GM23338 (cell line): Measurements from ENCODE around the gene ACBD4. TPM values are rescaled to one million over a fixed set of nuclear protein-coding genes. Genes with fewer than 3 reads are reported as not detected.

Experiments used
- ATAC-seq: fragments of 200-7000 bp; cut with Tn5 transposase; 3 replicates; pipeline ENCODE4 v1.9.1; 2020
- DNase-seq: peaks from one replicate; pipeline ENCODE4 v3.0.0-alpha.2; 2015; ENCODE audit warnings: low spot score
- H2AFZ ChIP-seq: fragments of 200-600 bp; sonication (generic); 2 replicates; pipeline ENCODE4 v1.8.0; 2016; ENCODE audit warnings: antibody characterized with exemption, mild to moderate bottlenecking, moderate library complexity
- H3F3A ChIP-seq: fragments of 200-600 bp; sonication (generic); replicated peaks from 2 replicates; pipeline ENCODE4 v1.8.0; 2017; ENCODE audit warnings: antibody characterized with exemption, mixed run types, low read depth
- H3K27ac ChIP-seq: fragments of 200-600 bp; sonication (generic); 2 replicates; pipeline ENCODE4 v1.6.1; 2016; ENCODE audit warnings: low read depth
- H3K27me3 ChIP-seq: fragments of 200-600 bp; sonication (generic); 2 replicates; pipeline ENCODE4 v1.8.0; 2016; ENCODE audit warnings: mild to moderate bottlenecking, mixed run types, moderate library complexity; ENCODE audit not compliant: insufficient read depth
- H3K36me3 ChIP-seq: fragments of 200-600 bp; sonication (generic); 2 replicates; pipeline ENCODE4 v1.8.0; 2016; ENCODE audit warnings: mild to moderate bottlenecking; ENCODE audit not compliant: insufficient read depth
- H3K4me1 ChIP-seq: fragments of 200-600 bp; sonication (generic); 2 replicates; pipeline ENCODE4 v1.8.0; 2016; ENCODE audit warnings: mild to moderate bottlenecking, moderate library complexity; ENCODE audit not compliant: insufficient read depth
- H3K4me2 ChIP-seq: fragments of 200-600 bp; sonication (generic); 2 replicates; pipeline ENCODE4 v1.7.1; 2017; ENCODE audit warnings: mixed run types
- H3K4me3 ChIP-seq: fragments of 200-600 bp; sonication (generic); 2 replicates; pipeline ENCODE4 v1.6.1; 2016; ENCODE audit warnings: mixed run types
- H3K79me2 ChIP-seq: fragments of 200-600 bp; sonication (generic); replicated peaks from 2 replicates; pipeline ENCODE4 v1.8.0; 2017; ENCODE audit warnings: mild to moderate bottlenecking; ENCODE audit not compliant: insufficient read depth
- H3K9me2 ChIP-seq: fragments of 200-600 bp; sonication (generic); 2 replicates; pipeline ENCODE4 v1.8.0; 2017; ENCODE audit not compliant: insufficient read depth
- H4K20me1 ChIP-seq: fragments of 200-600 bp; sonication (generic); replicated peaks from 2 replicates; pipeline ENCODE4 v1.8.0; 2017; ENCODE audit warnings: mild to moderate bottlenecking; ENCODE audit not compliant: insufficient read depth
- H3K27ac Mint-ChIP-seq: 2 replicates; pipeline ENCODE4 v1.8.0; 2020; ENCODE audit warnings: inconsistent platforms, mild to moderate bottlenecking, moderate library complexity, mixed read lengths
- H3K27me3 Mint-ChIP-seq: 3 replicates; pipeline ENCODE4 v1.8.0; 2022; ENCODE audit warnings: low read depth, mild to moderate bottlenecking, moderate library complexity, mixed read lengths, inconsistent platforms; ENCODE audit not compliant: insufficient read depth, poor library complexity
- H3K36me3 Mint-ChIP-seq: 3 replicates; pipeline ENCODE4 v1.8.0; 2021; ENCODE audit warnings: low read depth, mild to moderate bottlenecking, inconsistent platforms, moderate library complexity, mixed read lengths
- H3K4me1 Mint-ChIP-seq: 3 replicates; pipeline ENCODE4 v1.8.0; 2020; ENCODE audit warnings: mild to moderate bottlenecking, inconsistent platforms, mixed read lengths
- H3K4me3 Mint-ChIP-seq: 3 replicates; pipeline ENCODE4 v1.8.0; 2021; ENCODE audit warnings: moderate library complexity, mild to moderate bottlenecking, inconsistent platforms, mixed read lengths
- H3K9me3 Mint-ChIP-seq: 3 replicates; pipeline ENCODE4 v1.8.0; 2020; ENCODE audit warnings: moderate library complexity, mild to moderate bottlenecking, inconsistent platforms, mixed read lengths
- CREB1 ChIP-seq: fragments of 250-450 bp; sonication (Bioruptor Pico); IDR thresholded peaks from 2 replicates; pipeline ENCODE4 v1.5.0; 2020; ENCODE audit warnings: low read depth, mild to moderate bottlenecking, moderate library complexity
- EZH2 ChIP-seq: fragments of 200-600 bp; sonication (generic); IDR thresholded peaks from one replicate; pipeline ENCODE4 v1.8.0; 2017; ENCODE audit warnings: antibody characterized with exemption, mild to moderate bottlenecking, low read depth; ENCODE audit not compliant: unreplicated experiment
- EZH2phosphoT487 ChIP-seq: fragments of 200-600 bp; sonication (generic); IDR thresholded peaks from one replicate; pipeline ENCODE4 v1.8.1; 2018; ENCODE audit warnings: antibody characterized with exemption; ENCODE audit not compliant: unreplicated experiment
- POLR2AphosphoS5 ChIP-seq: IDR thresholded peaks from 2 replicates; pipeline ENCODE4 v1.6.1; 2016; ENCODE audit warnings: antibody characterized with exemption, low read depth
- ZNF114 ChIP-seq: fragments of 250-450 bp; sonication (Bioruptor Pico); IDR thresholded peaks from 2 replicates; pipeline ENCODE4 v1.5.0; 2020; ENCODE audit warnings: mild to moderate bottlenecking, moderate library complexity
- ZNF331 ChIP-seq: fragments of 250-450 bp; sonication (Bioruptor Pico); IDR thresholded peaks from 2 replicates; pipeline ENCODE4 v1.5.0; 2020; ENCODE audit warnings: low read depth, mild to moderate bottlenecking, moderate library complexity
- polyA plus RNA-seq: library from polyadenylated mRNA; unstranded; fragments of >200 nt; fragmentation: Nextera tagmentation; extraction: Ambion mirVana; gene quantifications from 2 replicates; pipeline ENCODE4 v1.2.1, GENCODE V29; 2016
- total RNA-seq: library from RNA; depleted of rRNA; stranded (reverse); fragments of >200 nt; shearing (Covaris generic); gene quantifications from 2 replicates; pipeline ENCODE4 v1.2.3, GENCODE V29; 2014
- TF ChIP-seq, protein P1 (sequence below): IDR thresholded peaks from one replicate; pipeline ENCODE4 v1.6.1; 2018; ENCODE audit warnings: antibody characterized with exemption; ENCODE audit not compliant: unreplicated experiment

ACBD4 gene
- total and polyA plus RNA-seq, 2 experiments from 2014 or later, result 4.5 to 6.7 TPM

DNA sequence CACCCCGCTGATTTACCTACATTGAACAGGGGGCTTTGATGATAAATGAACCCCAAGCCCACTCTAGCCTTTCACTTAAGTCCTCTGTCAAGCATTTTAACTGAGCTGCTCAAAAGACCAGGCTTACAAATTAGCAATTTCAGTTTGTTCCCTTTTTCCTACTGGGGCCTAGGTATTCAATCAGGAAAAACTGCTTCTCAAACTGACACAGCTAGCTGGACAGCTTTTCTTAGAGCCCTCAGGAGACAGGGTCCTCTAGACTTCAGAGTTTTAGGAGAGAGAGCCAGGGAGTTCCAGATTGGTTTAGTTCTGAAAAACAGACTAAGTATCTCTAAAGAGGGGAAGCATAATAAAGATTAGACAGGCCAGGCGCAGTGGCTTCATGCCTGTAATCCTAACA, 20.0 kb downstream of the ACBD4 start:
- DNase-seq, result no peak
- H3K27ac ChIP-seq, result no peak overlapping the region
- TF ChIP-seq ZNF331 (CRISPR knock-in tag) (no peak), ZNF114 (CRISPR knock-in tag) (no peak)
- H3F3A ChIP-seq, result peaks cover 8% of the 10 kb centered on the region; the same call in 1 of the 2 replicates
- Mint-ChIP-seq H3K27ac (no peak overlapping the region), H3K9me3 (no peaks in the 10 kb centered on the region), H3K27me3 (peaks cover 3% of the 10 kb centered on the region), H3K4me1 (peaks cover 29% of the 10 kb centered on the region), H3K4me3 (no peak overlapping the region), H3K36me3 (peaks cover 6% of the 10 kb centered on the region; the same call in 2 of the 3 replicates)
- H3K4me2 ChIP-seq, result no peak overlapping the region
- H3K4me3 ChIP-seq, result no peak overlapping the region
- ATAC-seq, result no peak
- H4K20me1 ChIP-seq, result peaks cover 11% of the 10 kb centered on the region; the same call in 1 of the 2 replicates
- no peaks in the 10 kb centered on the region for H3K9me2 ChIP-seq
- no peaks in the 10 kb centered on the region for H3K36me3 ChIP-seq
- H3K27me3 ChIP-seq, result peaks cover 2% of the 10 kb centered on the region; the same call in 1 of the 2 replicates
- peaks cover 25% of the 10 kb centered on the region for H3K79me2 ChIP-seq
- H2AFZ ChIP-seq, result no peak overlapping the region
- peaks cover 19% of the 10 kb centered on the region for H3K4me1 ChIP-seq

DNA sequence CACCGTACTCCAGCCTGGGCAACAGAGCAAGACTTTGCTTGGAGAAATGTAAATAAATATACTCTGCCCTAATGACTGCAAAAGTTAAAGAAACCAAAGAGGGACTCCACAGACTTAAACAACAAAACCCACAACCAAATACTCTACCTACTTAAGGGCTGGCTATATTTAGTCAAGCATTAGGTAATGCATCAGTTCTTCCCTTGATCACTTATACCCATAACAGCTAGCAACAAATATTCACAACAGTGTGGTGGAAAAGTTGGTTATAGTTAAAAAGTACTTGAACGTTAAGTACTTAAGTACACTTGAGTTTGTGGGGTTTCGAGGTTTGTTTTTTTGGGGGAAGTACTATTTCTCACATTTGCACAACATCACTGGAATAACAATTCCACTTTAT, 20.8 kb downstream of the ACBD4 start:
- Mint-ChIP-seq H3K36me3 (peaks cover 6% of the 10 kb centered on the region; the same call in 2 of the 3 replicates), H3K4me3 (no peak overlapping the region), H3K27ac (no peak overlapping the region), H3K27me3 (peaks cover 6% of the 10 kb centered on the region), H3K9me3 (no peaks in the 10 kb centered on the region), H3K4me1 (peaks cover 24% of the 10 kb centered on the region)
- no peaks in the 10 kb centered on the region for H3K9me2 ChIP-seq
- no peak overlapping the region for H3K4me2 ChIP-seq
- no peak overlapping the region for H2AFZ ChIP-seq
- H3K4me1 ChIP-seq, result peaks cover 11% of the 10 kb centered on the region
- ATAC-seq (no peak), DNase-seq (no peak)
- H3K36me3 ChIP-seq, result no peaks in the 10 kb centered on the region
- no peak for TF ChIP-seq ZNF114 (CRISPR knock-in tag)
- TF ChIP-seq, protein P1, sequence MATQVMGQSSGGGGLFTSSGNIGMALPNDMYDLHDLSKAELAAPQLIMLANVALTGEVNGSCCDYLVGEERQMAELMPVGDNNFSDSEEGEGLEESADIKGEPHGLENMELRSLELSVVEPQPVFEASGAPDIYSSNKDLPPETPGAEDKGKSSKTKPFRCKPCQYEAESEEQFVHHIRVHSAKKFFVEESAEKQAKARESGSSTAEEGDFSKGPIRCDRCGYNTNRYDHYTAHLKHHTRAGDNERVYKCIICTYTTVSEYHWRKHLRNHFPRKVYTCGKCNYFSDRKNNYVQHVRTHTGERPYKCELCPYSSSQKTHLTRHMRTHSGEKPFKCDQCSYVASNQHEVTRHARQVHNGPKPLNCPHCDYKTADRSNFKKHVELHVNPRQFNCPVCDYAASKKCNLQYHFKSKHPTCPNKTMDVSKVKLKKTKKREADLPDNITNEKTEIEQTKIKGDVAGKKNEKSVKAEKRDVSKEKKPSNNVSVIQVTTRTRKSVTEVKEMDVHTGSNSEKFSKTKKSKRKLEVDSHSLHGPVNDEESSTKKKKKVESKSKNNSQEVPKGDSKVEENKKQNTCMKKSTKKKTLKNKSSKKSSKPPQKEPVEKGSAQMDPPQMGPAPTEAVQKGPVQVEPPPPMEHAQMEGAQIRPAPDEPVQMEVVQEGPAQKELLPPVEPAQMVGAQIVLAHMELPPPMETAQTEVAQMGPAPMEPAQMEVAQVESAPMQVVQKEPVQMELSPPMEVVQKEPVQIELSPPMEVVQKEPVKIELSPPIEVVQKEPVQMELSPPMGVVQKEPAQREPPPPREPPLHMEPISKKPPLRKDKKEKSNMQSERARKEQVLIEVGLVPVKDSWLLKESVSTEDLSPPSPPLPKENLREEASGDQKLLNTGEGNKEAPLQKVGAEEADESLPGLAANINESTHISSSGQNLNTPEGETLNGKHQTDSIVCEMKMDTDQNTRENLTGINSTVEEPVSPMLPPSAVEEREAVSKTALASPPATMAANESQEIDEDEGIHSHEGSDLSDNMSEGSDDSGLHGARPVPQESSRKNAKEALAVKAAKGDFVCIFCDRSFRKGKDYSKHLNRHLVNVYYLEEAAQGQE, result no peak
- no peak for TF ChIP-seq EZH2
- no peak for TF ChIP-seq POLR2AphosphoS5
- no peak for TF ChIP-seq EZH2phosphoT487
- TF ChIP-seq CREB1 (CRISPR knock-in tag), result no peak
- H3F3A ChIP-seq, result peaks cover 8% of the 10 kb centered on the region; the same call in 1 of the 2 replicates
- H3K79me2 ChIP-seq, result peaks cover 18% of the 10 kb centered on the region
- H4K20me1 ChIP-seq, result peaks cover 5% of the 10 kb centered on the region; the same call in 1 of the 2 replicates
- no peaks in the 10 kb centered on the region for H3K27me3 ChIP-seq
- no peak overlapping the region for H3K27ac ChIP-seq
- no peak overlapping the region for H3K4me3 ChIP-seq
